OCI-LY1 (cell line): ENCODE data around the gene ERGIC2.

Experiments used
- H2AFZ ChIP-seq: fragments of 200-600 bp; sonication (generic), shearing (Covaris generic); 2 replicates; pipeline ENCODE4 v1.6.0; 2014; ENCODE audit warnings: antibody characterized with exemption, mild to moderate bottlenecking, low read length
- H3F3A ChIP-seq: fragments of 200-600 bp; sonication (generic), shearing (Covaris generic); 2 replicates; pipeline ENCODE4 v1.6.0; 2014; ENCODE audit warnings: mild to moderate bottlenecking, antibody characterized with exemption, low read length, moderate library complexity; ENCODE audit not compliant: insufficient read depth
- H3K27ac ChIP-seq: fragments of 200-600 bp; sonication (generic); 2 replicates; pipeline ENCODE4 v1.5.1; 2014; ENCODE audit warnings: low read length, mixed run types, mild to moderate bottlenecking, low read depth; ENCODE audit not compliant: poor library complexity, severe bottlenecking
- H3K27me3 ChIP-seq: fragments of 200-600 bp; sonication (generic); 2 replicates; pipeline ENCODE4 v1.6.0; 2014; ENCODE audit warnings: antibody characterized with exemption, mild to moderate bottlenecking, low read length, moderate library complexity; ENCODE audit not compliant: insufficient read depth
- H3K36me3 ChIP-seq: fragments of 200-600 bp; sonication (generic); 2 replicates; pipeline ENCODE4 v1.6.1; 2014; ENCODE audit warnings: mild to moderate bottlenecking, antibody characterized with exemption, low read length, moderate library complexity, mixed read lengths; ENCODE audit not compliant: insufficient read depth
- H3K4me1 ChIP-seq: fragments of 200-600 bp; sonication (generic); 2 replicates; pipeline ENCODE4 v1.5.1; 2014; ENCODE audit warnings: mild to moderate bottlenecking, low read length, moderate library complexity; ENCODE audit not compliant: insufficient read depth, severe bottlenecking
- H3K4me2 ChIP-seq: fragments of 200-600 bp; sonication (generic), shearing (Covaris generic); 2 replicates; pipeline ENCODE4 v1.6.1; 2014; ENCODE audit warnings: low read length
- H3K4me3 ChIP-seq: fragments of 200-600 bp; sonication (generic); 2 replicates; pipeline ENCODE4 v1.5.1; 2014; ENCODE audit warnings: low read length, low read depth, mild to moderate bottlenecking, mixed read lengths; ENCODE audit not compliant: poor library complexity, severe bottlenecking
- H3K79me2 ChIP-seq: fragments of 200-600 bp; shearing (Covaris generic); 2 replicates; pipeline ENCODE4 v1.6.1; 2016; ENCODE audit warnings: mixed run types, low read length, mixed read lengths; ENCODE audit not compliant: insufficient read depth
- H3K9ac ChIP-seq: fragments of 200-600 bp; sonication (generic), shearing (Covaris generic); 2 replicates; pipeline ENCODE4 v1.6.1; 2014; ENCODE audit warnings: mild to moderate bottlenecking, low read length, mixed read lengths
- H3K9me2 ChIP-seq: fragments of 200-600 bp; sonication (generic), shearing (Covaris generic); 2 replicates; pipeline ENCODE4 v1.6.1; 2014; ENCODE audit warnings: low read depth, mild to moderate bottlenecking, low read length, mixed read lengths
- H3K9me3 ChIP-seq: fragments of 200-600 bp; shearing (Covaris generic); 2 replicates; pipeline ENCODE4 v1.6.1; 2014; ENCODE audit warnings: low read length, mixed read lengths
- H4K20me1 ChIP-seq: fragments of 200-600 bp; sonication (generic), shearing (Covaris generic); 2 replicates; pipeline ENCODE4 v1.6.0; 2016; ENCODE audit warnings: mild to moderate bottlenecking, low read length; ENCODE audit not compliant: insufficient read depth
- CTCF ChIP-seq: fragments of 200-600 bp; sonication (generic), shearing (Covaris generic); IDR thresholded peaks from 2 replicates; pipeline ENCODE4 v1.5.1; 2017; ENCODE audit warnings: mild to moderate bottlenecking, antibody characterized with exemption, low read length, moderate library complexity, mixed read lengths
- EZH2 ChIP-seq: fragments of 200-600 bp; sonication (generic), shearing (Covaris generic); IDR thresholded peaks from 2 replicates; pipeline ENCODE4 v1.8.0; 2017; ENCODE audit warnings: borderline replicate concordance, mixed run types, mild to moderate bottlenecking, antibody characterized with exemption, low read length, moderate library complexity, mixed read lengths

The ERGIC2 gene

GRCh38 chr12:29374012-29374411 lies 7.0 kb downstream of the ERGIC2 start:
- Histone ChIP-seq H3K36me3 (peaks cover 53% of the 10 kb centered on the region), H3K9me3 (peaks cover 7% of the 10 kb centered on the region; the same call in 1 of the 2 replicates), H3K9me2 (no peaks in the 10 kb centered on the region), H3K27ac (no peak overlapping the region), H3K9ac (no peak overlapping the region), H3K27me3 (no peaks in the 10 kb centered on the region), H2AFZ (no peak overlapping the region), H3K79me2 (peaks cover 75% of the 10 kb centered on the region), H4K20me1 (no peaks in the 10 kb centered on the region), H3K4me2 (no peak overlapping the region), H3F3A (peaks cover under 1% of the 10 kb centered on the region; the same call in 1 of the 2 replicates), H3K4me3 (no peak overlapping the region), H3K4me1 (peaks cover 3% of the 10 kb centered on the region)
- no peak for TF ChIP-seq CTCF
- no peak for TF ChIP-seq EZH2

GRCh38 chr12:29365091-29365490 lies 15.9 kb downstream of the ERGIC2 start:
- Histone ChIP-seq H3K9me2 (no peaks in the 10 kb centered on the region), H3K27me3 (no peaks in the 10 kb centered on the region), H4K20me1 (no peaks in the 10 kb centered on the region), H3K4me3 (no peak overlapping the region), H3F3A (peaks cover 4% of the 10 kb centered on the region; the same call in 1 of the 2 replicates), H2AFZ (no peak overlapping the region), H3K36me3 (peaks cover 71% of the 10 kb centered on the region), H3K4me1 (no peaks in the 10 kb centered on the region), H3K9me3 (no peaks in the 10 kb centered on the region), H3K79me2 (0 out of 2 replicates have a peak, but pooled peaks cover 3% of the 10 kb centered on the region), H3K4me2 (no peak overlapping the region), H3K27ac (no peak overlapping the region), H3K9ac (no peak overlapping the region)
- TF ChIP-seq EZH2 (no peak), CTCF (no peak)

GRCh38 chr12:29354954-29355353 lies 26.0 kb downstream of the ERGIC2 start:
- no peak overlapping the region for H3K27ac ChIP-seq
- H3K4me3 ChIP-seq = no peak overlapping the region
- no peaks in the 10 kb centered on the region for H3K79me2 ChIP-seq
- peaks cover 59% of the 10 kb centered on the region for H3K36me3 ChIP-seq
- H3K4me2 ChIP-seq = no peak overlapping the region
- TF ChIP-seq CTCF = no peak
- TF ChIP-seq EZH2 = no peak
- H3K9ac ChIP-seq = no peak overlapping the region
- H3K9me2 ChIP-seq = no peaks in the 10 kb centered on the region
- no peaks in the 10 kb centered on the region for H4K20me1 ChIP-seq
- H3F3A ChIP-seq = no peaks in the 10 kb centered on the region
- H3K27me3 ChIP-seq = no peaks in the 10 kb centered on the region
- H3K4me1 ChIP-seq = no peaks in the 10 kb centered on the region
- H3K9me3 ChIP-seq = no peaks in the 10 kb centered on the region
- H2AFZ ChIP-seq = no peak overlapping the region
